Keratinocyte (primary cell): Measurements from ENCODE around the gene TUBE1. TPM values are rescaled to one million over a fixed set of nuclear protein-coding genes. Genes with fewer than 3 reads are reported as not detected.

Source experiments
- DNase-seq: peaks from one replicate; pipeline ENCODE4 v3.0.0-alpha.2; 2011; ENCODE audit warnings: low read depth, missing footprints, low spot score
- FAIRE-seq: peaks from 2 replicates; lab custom pipeline; 2011; peaks lifted over from hg19 to GRCh38; lab: Jason Lieb, UNC
- H2AFZ ChIP-seq: 2 replicates; pipeline ENCODE4 v1.6.0; 2012; ENCODE audit warnings: low read length, control low read depth, inconsistent platforms; ENCODE audit not compliant: control insufficient read depth
- H3K27ac ChIP-seq: 2 replicates; pipeline ENCODE4 v1.5.1; 2011; ENCODE audit warnings: low read length; ENCODE audit not compliant: control insufficient read depth, insufficient read depth
- H3K27me3 ChIP-seq: 3 replicates; pipeline ENCODE4 v1.6.0; 2011; ENCODE audit warnings: low read length; ENCODE audit not compliant: control insufficient read depth, insufficient read depth; ENCODE audit errors: extremely low read depth
- H3K36me3 ChIP-seq, 2 experiments: 2 replicates in 1 of 2; 3 replicates in 1 of 2; pipeline ENCODE4 v1.5.1; 2011; ENCODE audit warnings: low read length in 2 of 2, mild to moderate bottlenecking in 1 of 2; ENCODE audit not compliant: control insufficient read depth in 2 of 2, insufficient read depth in 2 of 2; ENCODE audit errors: extremely low read depth in 1 of 2
- H3K4me1 ChIP-seq: 3 replicates; pipeline ENCODE4 v1.5.1; 2011; ENCODE audit warnings: low read length; ENCODE audit not compliant: control insufficient read depth, insufficient read depth; ENCODE audit errors: extremely low read depth
- H3K4me2 ChIP-seq: 3 replicates; pipeline ENCODE4 v1.6.0; 2011; ENCODE audit warnings: low read depth, low read length; ENCODE audit not compliant: control insufficient read depth, insufficient read depth; ENCODE audit errors: extremely low read depth
- H3K4me3 ChIP-seq, 3 experiments: fragments of 200-600 bp in 1 of 3; sonication (generic) in 1 of 3; 2 replicates in 2 of 3; 3 replicates in 1 of 3; pipeline ENCODE4 v1.5.1; 2011 to 2016; ENCODE audit warnings: low read length in 3 of 3, mild to moderate bottlenecking in 3 of 3, control low read depth in 2 of 3, inconsistent platforms in 1 of 3, low read depth in 1 of 3, mixed read lengths in 1 of 3, mixed run types in 1 of 3, moderate library complexity in 1 of 3; ENCODE audit not compliant: control insufficient read depth in 2 of 3, insufficient read depth in 2 of 3; ENCODE audit errors: extremely low read depth in 1 of 3
- H3K79me2 ChIP-seq: 2 replicates; pipeline ENCODE4 v1.6.0; 2012; ENCODE audit warnings: low read length; ENCODE audit not compliant: control insufficient read depth, insufficient read depth
- H3K9ac ChIP-seq: 3 replicates; pipeline ENCODE4 v1.6.0; 2011; ENCODE audit warnings: low read length; ENCODE audit not compliant: control insufficient read depth, insufficient read depth; ENCODE audit errors: extremely low read depth
- H3K9me1 ChIP-seq: 3 replicates; pipeline ENCODE4 v1.6.0; 2011; ENCODE audit warnings: low read length; ENCODE audit not compliant: control insufficient read depth, insufficient read depth; ENCODE audit errors: extremely low read depth
- H3K9me3 ChIP-seq: 2 replicates; pipeline ENCODE4 v1.5.1; 2012; ENCODE audit warnings: low read depth, low read length; ENCODE audit not compliant: control insufficient read depth
- H4K20me1 ChIP-seq: 3 replicates; pipeline ENCODE4 v1.6.0; 2011; ENCODE audit warnings: low read length; ENCODE audit not compliant: control insufficient read depth, insufficient read depth; ENCODE audit errors: extremely low read depth
- EZH2 ChIP-seq: IDR thresholded peaks from one replicate; pipeline ENCODE4 v1.6.1; 2012; ENCODE audit warnings: inconsistent platforms, mild to moderate bottlenecking, low read length, moderate library complexity
- dilution Hi-C: fragments of 300-500 bp; cut with MboI; formaldehyde crosslinking; loops from one replicate; pipeline ENCODE4 v1.7.0; 2020; ENCODE audit warnings: low sequenced_read_pairs; ENCODE audit not compliant: extremely low pct_ligation_motif_present
- polyA plus RNA-seq, 5 experiments: library from polyadenylated mRNA; depleted of rRNA in 3 of 5; stranded (reverse) in 3 of 5; stranded (forward) in 1 of 5; unstranded in 1 of 5; fragments of >200 nt; gene quantifications; 1 replicate in 1 of 5; 2 replicates in 3 of 5; 3 replicates in 1 of 5; pipeline versions ENCODE4 v1.2.1 to v1.2.3, GENCODE V29; 2011 to 2012; ENCODE audit warnings: missing spikeins in 2 of 5, low read depth in 1 of 5, low replicate concordance in 1 of 5
- TF ChIP-seq, protein P1 (sequence below), 3 experiments: IDR thresholded peaks in 1 of 3; conservative IDR thresholded peaks in 1 of 3; optimal IDR thresholded peaks in 1 of 3; 2 replicates in 2 of 3; 3 replicates in 1 of 3; pipeline versions ENCODE3 to v1.5.1; 2011; ENCODE audit warnings: low read length in 3 of 3, mild to moderate bottlenecking in 3 of 3, moderate library complexity in 2 of 3, control low read depth in 1 of 3, inconsistent platforms in 1 of 3; ENCODE audit not compliant: insufficient read depth in 2 of 3; ENCODE audit errors: extremely low read depth in 1 of 3

Gene TUBE1
- polyA plus RNA-seq, 1 donor (not counting 4 experiments of a cell fraction or from before 2014, with no cell fraction given), result 15.4 TPM

GRCh38 chr6:112050429-112050828 lies 36.9 kb downstream of the TUBE1 start:
- no peaks in the 10 kb centered on the region for H3K9me3 ChIP-seq
- H3K79me2 ChIP-seq, result no peaks in the 10 kb centered on the region
- H3K36me3 ChIP-seq, result no peaks in the 10 kb centered on the region
- no peaks in the 10 kb centered on the region for H4K20me1 ChIP-seq
- no peak for TF ChIP-seq EZH2
- TF ChIP-seq, protein P1, sequence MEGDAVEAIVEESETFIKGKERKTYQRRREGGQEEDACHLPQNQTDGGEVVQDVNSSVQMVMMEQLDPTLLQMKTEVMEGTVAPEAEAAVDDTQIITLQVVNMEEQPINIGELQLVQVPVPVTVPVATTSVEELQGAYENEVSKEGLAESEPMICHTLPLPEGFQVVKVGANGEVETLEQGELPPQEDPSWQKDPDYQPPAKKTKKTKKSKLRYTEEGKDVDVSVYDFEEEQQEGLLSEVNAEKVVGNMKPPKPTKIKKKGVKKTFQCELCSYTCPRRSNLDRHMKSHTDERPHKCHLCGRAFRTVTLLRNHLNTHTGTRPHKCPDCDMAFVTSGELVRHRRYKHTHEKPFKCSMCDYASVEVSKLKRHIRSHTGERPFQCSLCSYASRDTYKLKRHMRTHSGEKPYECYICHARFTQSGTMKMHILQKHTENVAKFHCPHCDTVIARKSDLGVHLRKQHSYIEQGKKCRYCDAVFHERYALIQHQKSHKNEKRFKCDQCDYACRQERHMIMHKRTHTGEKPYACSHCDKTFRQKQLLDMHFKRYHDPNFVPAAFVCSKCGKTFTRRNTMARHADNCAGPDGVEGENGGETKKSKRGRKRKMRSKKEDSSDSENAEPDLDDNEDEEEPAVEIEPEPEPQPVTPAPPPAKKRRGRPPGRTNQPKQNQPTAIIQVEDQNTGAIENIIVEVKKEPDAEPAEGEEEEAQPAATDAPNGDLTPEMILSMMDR (optimal IDR thresholded peaks at IDR 0.05 in 1 of 3, IDR thresholded peaks at IDR 0.05 in 1 of 3, conservative IDR thresholded peaks at IDR 0.05 in 1 of 3; ENCODE audit: extremely low read depth in 1 of 3, insufficient read depth in 2 of 3, low read length in 3 of 3), result no peak
- H3K9me1 ChIP-seq, result no peaks in the 10 kb centered on the region
- no peak overlapping the region for H3K4me3 ChIP-seq
- H3K9ac ChIP-seq, result no peak overlapping the region
- no peaks in the 10 kb centered on the region for H3K4me1 ChIP-seq
- H3K4me2 ChIP-seq, result no peak overlapping the region
- no peak for DNase-seq
- no peak overlapping the region for H3K27ac ChIP-seq
- FAIRE-seq, result no peak
- H2AFZ ChIP-seq, result no peak overlapping the region
- dilution Hi-C loops, result no loop called here
- H3K27me3 ChIP-seq, result no peaks in the 10 kb centered on the region

DNA sequence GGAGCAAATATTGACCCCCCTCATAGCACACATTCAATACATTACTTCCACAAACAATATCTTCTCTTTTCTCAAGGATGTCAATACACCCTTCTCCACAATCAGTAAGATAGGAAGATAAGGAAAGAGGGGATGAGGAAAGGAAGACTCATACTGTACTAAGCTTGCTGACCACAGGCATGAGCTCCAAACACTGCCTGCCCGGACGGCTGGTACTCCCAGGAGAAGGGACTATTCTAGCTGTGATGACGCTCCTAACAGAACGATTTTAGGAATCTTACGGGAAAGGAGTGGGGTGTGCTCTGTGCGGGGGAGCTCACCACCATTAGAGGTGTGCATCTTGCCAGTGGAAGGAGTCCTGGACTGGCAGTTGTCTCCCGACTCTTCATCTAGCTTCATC lies 37.3 kb downstream of the TUBE1 start:
- dilution Hi-C loops, result no loop called here
- Histone ChIP-seq H3K9me3 (no peaks in the 10 kb centered on the region), H2AFZ (no peak overlapping the region), H4K20me1 (no peaks in the 10 kb centered on the region), H3K4me1 (no peaks in the 10 kb centered on the region), H3K4me3 (no peak overlapping the region), H3K4me2 (no peak overlapping the region), H3K9me1 (no peaks in the 10 kb centered on the region), H3K27ac (no peak overlapping the region), H3K36me3 (no peaks in the 10 kb centered on the region), H3K9ac (no peak overlapping the region), H3K27me3 (no peaks in the 10 kb centered on the region), H3K79me2 (no peaks in the 10 kb centered on the region)
- no peak for FAIRE-seq
- DNase-seq, result no peak
- TF ChIP-seq, protein P1 (optimal IDR thresholded peaks at IDR 0.05 in 1 of 3, IDR thresholded peaks at IDR 0.05 in 1 of 3, conservative IDR thresholded peaks at IDR 0.05 in 1 of 3; ENCODE audit: extremely low read depth in 1 of 3, insufficient read depth in 2 of 3, low read length in 3 of 3), result no peak
- no peak for TF ChIP-seq EZH2
